DND-41 (cell line): ENCODE results near the gene DSCAM.
"Not testable (repeated sequence)": the region's sequence is repeated elsewhere in the genome, so short reads cannot be mapped to it uniquely, and the experiment has no call there.

ENCODE experiments used
- ATAC-seq: fragments of 200-7000 bp; cut with Tn5 transposase; 3 replicates; pipeline ENCODE4 v1.9.1; 2021; ENCODE audit warnings: low read depth; ENCODE audit not compliant: insufficient read depth
- DNase-seq: peaks from one replicate; pipeline ENCODE4 v3.0.0-alpha.2; 2020
- H2AFZ ChIP-seq: 2 replicates; pipeline ENCODE4 v1.6.0; 2012; ENCODE audit warnings: low read depth, low read length
- H3K27ac ChIP-seq: 2 replicates; pipeline ENCODE4 v1.5.1; 2012; ENCODE audit warnings: low read length, inconsistent platforms
- H3K27me3 ChIP-seq: fragments of 200-600 bp; sonication (generic); 2 replicates; pipeline ENCODE4 v1.6.0; 2012; ENCODE audit warnings: low read length, mild to moderate bottlenecking, inconsistent platforms; ENCODE audit not compliant: insufficient read depth, poor library complexity
- H3K36me3 ChIP-seq: 2 replicates; pipeline ENCODE4 v1.5.1; 2012; ENCODE audit warnings: low read length, inconsistent platforms; ENCODE audit not compliant: insufficient read depth
- H3K4me1 ChIP-seq: 2 replicates; pipeline ENCODE4 v1.5.1; 2012; ENCODE audit warnings: mild to moderate bottlenecking, low read length; ENCODE audit not compliant: insufficient read depth
- H3K4me2 ChIP-seq: 2 replicates; pipeline ENCODE4 v1.6.0; 2012; ENCODE audit warnings: mild to moderate bottlenecking, moderate library complexity, low read length, inconsistent platforms; ENCODE audit not compliant: insufficient read depth
- H3K4me3 ChIP-seq, 2 experiments: fragments of 200-600 bp in 1 of 2; shearing (Covaris generic) in 1 of 2; 2 replicates each; pipeline ENCODE4 v1.5.1; 2012 to 2016; ENCODE audit warnings: inconsistent platforms in 2 of 2, low read length in 2 of 2, mild to moderate bottlenecking in 2 of 2, low read depth in 1 of 2, moderate library complexity in 1 of 2
- H3K79me2 ChIP-seq: 2 replicates; pipeline ENCODE4 v1.6.0; 2012; ENCODE audit warnings: low read length, inconsistent platforms; ENCODE audit not compliant: insufficient read depth
- H3K9ac ChIP-seq: 2 replicates; pipeline ENCODE4 v1.6.0; 2012; ENCODE audit warnings: low read depth, mild to moderate bottlenecking, inconsistent platforms, low read length, moderate library complexity
- H3K9me3 ChIP-seq: 2 replicates; pipeline ENCODE4 v1.5.1; 2012; ENCODE audit warnings: low read length, moderate library complexity, mild to moderate bottlenecking, inconsistent platforms; ENCODE audit not compliant: insufficient read depth, severe bottlenecking
- H4K20me1 ChIP-seq: 2 replicates; pipeline ENCODE4 v1.6.0; 2012; ENCODE audit warnings: low read length; ENCODE audit not compliant: insufficient read depth
- CTCF ChIP-seq: IDR thresholded peaks from 2 replicates; pipeline ENCODE4 v1.5.1; 2012; ENCODE audit warnings: borderline replicate concordance, low read length, moderate library complexity, mild to moderate bottlenecking; ENCODE audit not compliant: poor library complexity, severe bottlenecking; ENCODE audit errors: extremely low read depth
- EZH2 ChIP-seq: IDR thresholded peaks from 3 replicates; pipeline ENCODE4 v1.6.1; 2012; ENCODE audit warnings: borderline replicate concordance, low read depth, mild to moderate bottlenecking, moderate library complexity, low read length, inconsistent platforms; ENCODE audit not compliant: severe bottlenecking

DSCAM gene

GRCh38 chr21:40445349-40445921, 401.5 kb downstream of the DSCAM start:
- no peaks in the 10 kb centered on the region for H3K9me3 ChIP-seq
- no peak for TF ChIP-seq EZH2
- H4K20me1 ChIP-seq, result no peaks in the 10 kb centered on the region
- no peaks in the 10 kb centered on the region for H3K36me3 ChIP-seq
- DNase-seq, result no peak
- H2AFZ ChIP-seq, result no peak overlapping the region
- no peaks in the 10 kb centered on the region for H3K4me1 ChIP-seq
- peaks cover 3% of the 10 kb centered on the region for H3K27me3 ChIP-seq
- no peak overlapping the region for H3K9ac ChIP-seq
- H3K4me2 ChIP-seq, result no peak overlapping the region
- H3K27ac ChIP-seq, result no peak overlapping the region
- no peak overlapping the region for H3K4me3 ChIP-seq
- ATAC-seq, result no peak
- H3K79me2 ChIP-seq, result no peaks in the 10 kb centered on the region

- not testable (repeated sequence) for H3K79me2 ChIP-seq, DNase-seq, H3K9ac ChIP-seq, ATAC-seq, H3K27me3 ChIP-seq, H3K27ac ChIP-seq, H3K4me1 ChIP-seq, H3K36me3 ChIP-seq, H3K4me3 ChIP-seq, H2AFZ ChIP-seq, H4K20me1 ChIP-seq, H3K4me2 ChIP-seq, H3K9me3 ChIP-seq
These were observed 407.4 kb downstream of the DSCAM start for GRCh38 chr21:40439581-40439980.

- Histone ChIP-seq H3K36me3 (no peaks in the 10 kb centered on the region), H2AFZ (no peak overlapping the region), H3K27me3 (no peaks in the 10 kb centered on the region), H3K9me3 (peaks cover 4% of the 10 kb centered on the region), H3K4me1 (no peaks in the 10 kb centered on the region), H3K79me2 (no peaks in the 10 kb centered on the region), H4K20me1 (no peaks in the 10 kb centered on the region), H3K4me3 (no peak overlapping the region), H3K9ac (no peak overlapping the region), H3K4me2 (no peak overlapping the region), H3K27ac (no peak overlapping the region)
- no peak for DNase-seq
- TF ChIP-seq CTCF (no peak), EZH2 (no peak)
- no peak for ATAC-seq
These were observed 408.3 kb downstream of the DSCAM start for GRCh38 chr21:40438616-40439015.

GRCh38 chr21:40436261-40436660, 410.7 kb downstream of the DSCAM start:
- TF ChIP-seq CTCF (no peak), EZH2 (no peak)
- DNase-seq (no peak), ATAC-seq (no peak)
- Histone ChIP-seq H2AFZ (no peak overlapping the region), H3K9me3 (peaks cover 4% of the 10 kb centered on the region), H3K27ac (no peak overlapping the region), H3K4me1 (no peaks in the 10 kb centered on the region), H3K4me3 (no peak overlapping the region), H3K9ac (no peak overlapping the region), H3K4me2 (no peak overlapping the region), H3K79me2 (no peaks in the 10 kb centered on the region), H3K27me3 (no peaks in the 10 kb centered on the region), H4K20me1 (no peaks in the 10 kb centered on the region), H3K36me3 (no peaks in the 10 kb centered on the region)
